DLD1 (cell line): Measurements from ENCODE around the gene FAM131A.

Experiments
- in situ Hi-C: cut with HindIII; loops from 2 replicates; pipeline ENCODE4 v1.10.0; 2017; ENCODE audit warnings: low sequenced_read_pairs

Gene FAM131A

GRCh38 chr3:184315871-184316661 is 21.3 kb upstream of the FAM131A start:
- in situ Hi-C loops, result no loop called here

- in situ Hi-C loops, result no loop called here
These were observed 20.6 kb upstream of the FAM131A start for GRCh38 chr3:184316792-184317191.

- in situ Hi-C loops, result no loop called here
These were observed 20.2 kb upstream of the FAM131A start for GRCh38 chr3:184317201-184317600.

- in situ Hi-C loops, result no loop called here
These were observed 17.3 kb upstream of the FAM131A start for GRCh38 chr3:184320104-184320445.

- in situ Hi-C loops, result no loop called here
These were observed 15.7 kb upstream of the FAM131A start for GRCh38 chr3:184321666-184322065.

- in situ Hi-C loops, result no loop called here
These were observed 14.5 kb upstream of the FAM131A start for GRCh38 chr3:184322731-184323487.

GRCh38 chr3:184323696-184324095 is 13.7 kb upstream of the FAM131A start:
- in situ Hi-C loops, result no loop called here

- in situ Hi-C loops, result no loop called here
These were observed 12.1 kb upstream of the FAM131A start for GRCh38 chr3:184325269-184325668.

- in situ Hi-C loops, result no loop called here
These were observed 11.6 kb upstream of the FAM131A start for GRCh38 chr3:184325715-184326369.

GRCh38 chr3:184327171-184327570 is 10.2 kb upstream of the FAM131A start:
- in situ Hi-C loops, result no loop called here

GRCh38 chr3:184328516-184328915 is 8.9 kb upstream of the FAM131A start:
- in situ Hi-C loops, result no loop called here

GRCh38 chr3:184332370-184333090 is 4.9 kb upstream of the FAM131A start:
- in situ Hi-C loops, result no loop called here

- in situ Hi-C loops, result no loop called here
These were observed 4.2 kb upstream of the FAM131A start for GRCh38 chr3:184333190-184333589.

- in situ Hi-C loops, result no loop called here
These were observed 3.7 kb upstream of the FAM131A start for GRCh38 chr3:184333700-184334099.

- in situ Hi-C loops, result no loop called here
These were observed 2.8 kb upstream of the FAM131A start for GRCh38 chr3:184334470-184335158.

GRCh38 chr3:184335291-184335660 is 2.1 kb upstream of the FAM131A start:
- in situ Hi-C loops, result no loop called here

- in situ Hi-C loops, result no loop called here
These were observed 1.5 kb upstream of the FAM131A start for GRCh38 chr3:184335661-184336546.

GRCh38 chr3:184336547-184337398 is 627 bp upstream of the FAM131A start:
- in situ Hi-C loops, result no loop called here

GRCh38 chr3:184337981-184338380 is 581 bp downstream of the FAM131A start:
- in situ Hi-C loops, result no loop called here
